C4-2B (cell line): ENCODE results near the gene NFKB1.

Experiments
- ZFX ChIP-seq: fragments of 450-650 bp; IDR thresholded peaks from 2 replicates; pipeline ENCODE4 v1.6.1; 2017
- TF ChIP-seq, protein P1 (sequence below): fragments of 450-650 bp; conservative IDR thresholded peaks from 2 replicates; pipeline ENCODE4 v1.5.1; 2017; ENCODE audit warnings: mild to moderate bottlenecking

DNA sequence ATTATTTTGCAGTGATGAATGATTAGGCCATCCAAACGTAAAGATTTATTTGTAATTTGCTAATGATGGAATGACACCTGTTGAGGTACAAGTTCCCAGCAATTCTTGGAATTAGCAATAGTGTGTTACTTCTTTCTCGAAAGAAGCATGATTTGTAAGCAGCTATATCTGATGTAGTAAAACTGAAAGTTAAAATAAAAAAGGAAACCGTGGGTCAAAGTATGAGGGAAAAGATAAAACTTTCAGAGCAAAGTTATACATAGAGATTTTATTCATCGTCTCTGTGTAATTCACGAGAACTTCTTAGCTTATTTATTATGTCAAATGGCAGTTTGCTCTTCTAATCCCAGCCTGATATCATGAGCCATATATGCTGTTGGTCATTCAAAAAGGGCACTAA is 59.0 kb downstream of the NFKB1 start:
- TF ChIP-seq, protein P1, sequence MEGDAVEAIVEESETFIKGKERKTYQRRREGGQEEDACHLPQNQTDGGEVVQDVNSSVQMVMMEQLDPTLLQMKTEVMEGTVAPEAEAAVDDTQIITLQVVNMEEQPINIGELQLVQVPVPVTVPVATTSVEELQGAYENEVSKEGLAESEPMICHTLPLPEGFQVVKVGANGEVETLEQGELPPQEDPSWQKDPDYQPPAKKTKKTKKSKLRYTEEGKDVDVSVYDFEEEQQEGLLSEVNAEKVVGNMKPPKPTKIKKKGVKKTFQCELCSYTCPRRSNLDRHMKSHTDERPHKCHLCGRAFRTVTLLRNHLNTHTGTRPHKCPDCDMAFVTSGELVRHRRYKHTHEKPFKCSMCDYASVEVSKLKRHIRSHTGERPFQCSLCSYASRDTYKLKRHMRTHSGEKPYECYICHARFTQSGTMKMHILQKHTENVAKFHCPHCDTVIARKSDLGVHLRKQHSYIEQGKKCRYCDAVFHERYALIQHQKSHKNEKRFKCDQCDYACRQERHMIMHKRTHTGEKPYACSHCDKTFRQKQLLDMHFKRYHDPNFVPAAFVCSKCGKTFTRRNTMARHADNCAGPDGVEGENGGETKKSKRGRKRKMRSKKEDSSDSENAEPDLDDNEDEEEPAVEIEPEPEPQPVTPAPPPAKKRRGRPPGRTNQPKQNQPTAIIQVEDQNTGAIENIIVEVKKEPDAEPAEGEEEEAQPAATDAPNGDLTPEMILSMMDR, result no peak
- no peak for TF ChIP-seq ZFX
